Keratinocyte (primary cell): Measurements from ENCODE around the gene ATP1A3.

Experiments used
- CTCF ChIP-seq, 3 experiments: IDR thresholded peaks in 1 of 3; conservative IDR thresholded peaks in 1 of 3; optimal IDR thresholded peaks in 1 of 3; 2 replicates in 2 of 3; 3 replicates in 1 of 3; pipeline versions ENCODE3 to v1.5.1; 2011; ENCODE audit warnings: low read length in 3 of 3, mild to moderate bottlenecking in 3 of 3, moderate library complexity in 2 of 3, control low read depth in 1 of 3, inconsistent platforms in 1 of 3; ENCODE audit not compliant: insufficient read depth in 2 of 3; ENCODE audit errors: extremely low read depth in 1 of 3
- EZH2 ChIP-seq: IDR thresholded peaks from one replicate; pipeline ENCODE4 v1.6.1; 2012; ENCODE audit warnings: inconsistent platforms, mild to moderate bottlenecking, low read length, moderate library complexity

GRCh38 chr19:41932259-41932719, 61.7 kb downstream of the ATP1A3 start:
- no peak for TF ChIP-seq CTCF (optimal IDR thresholded peaks at IDR 0.05 in 1 of 3, IDR thresholded peaks at IDR 0.05 in 1 of 3, conservative IDR thresholded peaks at IDR 0.05 in 1 of 3; ENCODE audit: extremely low read depth in 1 of 3, insufficient read depth in 2 of 3, low read length in 3 of 3)
- no peak for TF ChIP-seq EZH2
